DMS53 (cell line): ENCODE data around the gene SYNGR2.
"Not testable (repeated sequence)": the region's sequence is repeated elsewhere in the genome, so short reads cannot be mapped to it uniquely, and the experiment has no call there.

ENCODE experiments used
- DNase-seq: peaks from one replicate; lab custom pipeline; 2025; lab: John Stamatoyannopoulos, UW

SYNGR2 gene

GRCh38 chr17:78171591-78172248 is 3.3 kb downstream of the SYNGR2 start:
- DNase-seq, result not testable (repeated sequence)

GRCh38 chr17:78172249-78173051 is 4.1 kb downstream of the SYNGR2 start:
- DNase-seq, result peak; percentile 32

GRCh38 chr17:78173097-78173715 is 4.8 kb downstream of the SYNGR2 start:
- no peak for DNase-seq

GRCh38 chr17:78174346-78174869 is 6.0 kb downstream of the SYNGR2 start:
- peak; percentile 97 for DNase-seq

- DNase-seq, result peak; percentile 97
Measured at GRCh38 chr17:78174870-78175642, 6.7 kb downstream of the SYNGR2 start.

GRCh38 chr17:78175643-78175981 is 7.2 kb downstream of the SYNGR2 start:
- no peak for DNase-seq

GRCh38 chr17:78176548-78177025 is 8.2 kb downstream of the SYNGR2 start:
- DNase-seq, result peak; percentile 63

- DNase-seq, result no peak
Measured at GRCh38 chr17:78179372-78179771, 11.0 kb downstream of the SYNGR2 start.

GRCh38 chr17:78180083-78180482 is 11.7 kb downstream of the SYNGR2 start:
- no peak for DNase-seq

- DNase-seq, result no peak
Measured at GRCh38 chr17:78180508-78180907, 12.1 kb downstream of the SYNGR2 start.

- no peak for DNase-seq
Measured at GRCh38 chr17:78182504-78182903, 14.1 kb downstream of the SYNGR2 start.

GRCh38 chr17:78183916-78184315 is 15.5 kb downstream of the SYNGR2 start:
- no peak for DNase-seq

GRCh38 chr17:78184351-78184750 is 16.0 kb downstream of the SYNGR2 start:
- DNase-seq, result no peak

GRCh38 chr17:78184868-78185267 is 16.5 kb downstream of the SYNGR2 start:
- DNase-seq, result no peak

- DNase-seq, result peak; percentile 85
Measured at GRCh38 chr17:78185981-78186691, 17.8 kb downstream of the SYNGR2 start.

GRCh38 chr17:78186692-78187595 is 18.6 kb downstream of the SYNGR2 start, which contains the start of the genes AFMID and TK1:
Gene AFMID, plus strand, starts transcription at chr17:78187362. Its CDS starts 9 bp downstream, at chr17:78187371.
Gene TK1, minus strand, starts transcription at chr17:78187052. Its CDS starts 58 bp downstream, at chr17:78186994.
- DNase-seq, result peak; percentile 99

GRCh38 chr17:78196716-78197115 is 28.3 kb downstream of the SYNGR2 start:
- no peak for DNase-seq

GRCh38 chr17:78197147-78197832 is 28.9 kb downstream of the SYNGR2 start:
- no peak for DNase-seq

- DNase-seq, result no peak
Measured at GRCh38 chr17:78200451-78200850, 32.1 kb downstream of the SYNGR2 start.
